ACC112 (cell line): ENCODE results near the gene PTX4.

ENCODE experiments used
- H2AFZ ChIP-seq: fragments of 200-600 bp; sonication (generic); one replicate; pipeline ENCODE4 v1.6.0; 2017; ENCODE audit warnings: antibody characterized with exemption, low read length; ENCODE audit not compliant: unreplicated experiment
- H3K27ac ChIP-seq: fragments of 200-600 bp; sonication (generic); 2 replicates; pipeline ENCODE4 v1.5.1; 2014; ENCODE audit warnings: low read depth, mild to moderate bottlenecking, antibody characterized with exemption, low read length, moderate library complexity
- H3K27me3 ChIP-seq: fragments of 200-600 bp; sonication (generic); 2 replicates; pipeline ENCODE4 v1.6.1; 2014; ENCODE audit warnings: mild to moderate bottlenecking, antibody characterized with exemption, low read length, moderate library complexity, mixed read lengths; ENCODE audit not compliant: insufficient read depth
- H3K36me3 ChIP-seq: fragments of 200-600 bp; sonication (generic); 2 replicates; pipeline ENCODE4 v1.6.1; 2016; ENCODE audit warnings: mild to moderate bottlenecking, antibody characterized with exemption, low read length, moderate library complexity, mixed read lengths; ENCODE audit not compliant: insufficient read depth
- H3K4me1 ChIP-seq: fragments of 200-600 bp; sonication (generic); one replicate; pipeline ENCODE4 v1.6.1; 2016; ENCODE audit warnings: low read length, mixed read lengths; ENCODE audit not compliant: insufficient read depth, unreplicated experiment, control insufficient read depth
- H3K4me3 ChIP-seq: fragments of 200-600 bp; sonication (generic); 2 replicates; pipeline ENCODE4 v1.5.1; 2014; ENCODE audit warnings: mild to moderate bottlenecking, low read depth, low read length
- H3K79me2 ChIP-seq: fragments of 200-600 bp; sonication (generic); one replicate; pipeline ENCODE4 v1.6.0; 2016; ENCODE audit warnings: low read length; ENCODE audit not compliant: control insufficient read depth, unreplicated experiment, insufficient read depth

Gene PTX4

GRCh38 chr16:1466968-1467521, 21.7 kb downstream of the PTX4 start:
- peaks cover 63% of the 10 kb centered on the region for H3K79me2 ChIP-seq
- H3K36me3 ChIP-seq: no peaks in the 10 kb centered on the region
- H3K4me1 ChIP-seq: peaks cover 18% of the 10 kb centered on the region
- H2AFZ ChIP-seq: no peak overlapping the region
- H3K4me3 ChIP-seq: no peak overlapping the region
- no peaks in the 10 kb centered on the region for H3K27me3 ChIP-seq
- no peak overlapping the region for H3K27ac ChIP-seq

- H3K4me1 ChIP-seq: peaks cover 13% of the 10 kb centered on the region
- H2AFZ ChIP-seq: no peak overlapping the region
- 0 out of 2 replicates have a peak, but pooled peaks cover 5% of the 10 kb centered on the region for H3K36me3 ChIP-seq
- no peaks in the 10 kb centered on the region for H3K27me3 ChIP-seq
- no peak overlapping the region for H3K4me3 ChIP-seq
- H3K27ac ChIP-seq: no peak overlapping the region
- peaks cover 53% of the 10 kb centered on the region for H3K79me2 ChIP-seq
Observed at GRCh38 chr16:1466054-1466453, 22.7 kb downstream of the PTX4 start.

- Histone ChIP-seq H3K27me3 (no peaks in the 10 kb centered on the region), H3K4me1 (peaks cover 8% of the 10 kb centered on the region), H3K79me2 (peaks cover 48% of the 10 kb centered on the region), H3K4me3 (no peak overlapping the region), H2AFZ (no peak overlapping the region), H3K27ac (no peak overlapping the region), H3K36me3 (0 out of 2 replicates have a peak, but pooled peaks cover 5% of the 10 kb centered on the region)
Observed at GRCh38 chr16:1465567-1465915, 23.2 kb downstream of the PTX4 start.

GRCh38 chr16:1464894-1465566, 23.7 kb downstream of the PTX4 start:
- peaks cover 43% of the 10 kb centered on the region for H3K79me2 ChIP-seq
- H3K27me3 ChIP-seq: no peaks in the 10 kb centered on the region
- H3K36me3 ChIP-seq: 0 out of 2 replicates have a peak, but pooled peaks cover 5% of the 10 kb centered on the region
- no peak overlapping the region for H2AFZ ChIP-seq
- no peak overlapping the region for H3K4me3 ChIP-seq
- no peak overlapping the region for H3K27ac ChIP-seq
- peaks cover 3% of the 10 kb centered on the region for H3K4me1 ChIP-seq

GRCh38 chr16:1464196-1464893, 24.4 kb downstream of the PTX4 start:
- no peaks in the 10 kb centered on the region for H3K27me3 ChIP-seq
- 0 out of 2 replicates have a peak, but pooled peaks cover 5% of the 10 kb centered on the region for H3K36me3 ChIP-seq
- no peak overlapping the region for H2AFZ ChIP-seq
- H3K79me2 ChIP-seq: peaks cover 36% of the 10 kb centered on the region
- H3K27ac ChIP-seq: no peak overlapping the region
- H3K4me1 ChIP-seq: no peaks in the 10 kb centered on the region
- H3K4me3 ChIP-seq: no peak overlapping the region

DNA sequence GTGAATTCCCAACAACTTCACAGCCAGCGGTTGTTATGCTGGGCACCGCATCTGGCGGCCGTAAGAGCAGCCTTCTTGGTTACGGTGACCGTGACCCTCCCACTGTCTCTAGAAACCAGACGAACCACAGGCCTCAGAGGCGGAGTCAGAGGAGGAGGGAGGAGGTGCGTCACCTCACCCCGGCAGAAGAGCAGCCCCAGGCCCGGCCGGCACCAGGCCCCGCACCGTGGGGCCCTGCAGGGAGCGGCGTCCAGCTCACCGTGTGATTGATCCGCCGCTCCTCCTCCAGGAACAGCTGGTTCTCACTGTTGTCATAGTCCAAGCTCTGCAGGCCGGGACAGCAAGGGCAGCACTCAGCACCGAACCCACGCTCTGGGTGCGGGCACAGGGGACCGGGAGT, 27.6 kb downstream of the PTX4 start:
- no peaks in the 10 kb centered on the region for H3K4me1 ChIP-seq
- H3K79me2 ChIP-seq: peaks cover 10% of the 10 kb centered on the region
- no peak overlapping the region for H3K27ac ChIP-seq
- H3K4me3 ChIP-seq: no peak overlapping the region
- H2AFZ ChIP-seq: no peak overlapping the region
- no peaks in the 10 kb centered on the region for H3K27me3 ChIP-seq
- H3K36me3 ChIP-seq: peaks cover 9% of the 10 kb centered on the region; the same call in 1 of the 2 replicates

- Histone ChIP-seq H3K79me2 (peaks cover 8% of the 10 kb centered on the region), H3K27ac (no peak overlapping the region), H3K27me3 (no peaks in the 10 kb centered on the region), H2AFZ (no peak overlapping the region), H3K36me3 (peaks cover 9% of the 10 kb centered on the region; the same call in 1 of the 2 replicates), H3K4me3 (no peak overlapping the region), H3K4me1 (no peaks in the 10 kb centered on the region)
Observed at GRCh38 chr16:1460602-1461138, 28.1 kb downstream of the PTX4 start.

GRCh38 chr16:1459967-1460366, 28.8 kb downstream of the PTX4 start:
- no peaks in the 10 kb centered on the region for H3K4me1 ChIP-seq
- H3K36me3 ChIP-seq: peaks cover 9% of the 10 kb centered on the region; the same call in 1 of the 2 replicates

DNA sequence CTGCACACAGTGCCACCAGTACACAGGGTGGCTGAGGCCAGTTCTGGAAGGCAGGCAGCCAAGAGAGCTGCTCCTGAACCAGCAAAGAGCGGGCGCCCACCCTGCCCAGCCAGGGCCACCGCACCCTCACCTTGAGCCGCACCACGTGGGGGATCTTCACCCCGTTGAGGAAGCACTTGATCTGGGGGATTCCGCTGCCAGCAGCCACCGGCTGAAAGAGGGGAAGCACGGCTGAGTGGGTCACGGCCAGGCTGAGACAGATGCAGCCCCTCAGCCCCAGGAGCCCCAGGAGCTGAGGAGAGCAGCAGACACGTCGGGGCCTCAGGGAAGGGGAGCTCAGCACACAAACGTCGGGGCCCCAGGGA, 29.8 kb downstream of the PTX4 start:
- Histone ChIP-seq H3K4me3 (no peak overlapping the region), H2AFZ (no peak overlapping the region), H3K27ac (no peak overlapping the region), H3K27me3 (no peaks in the 10 kb centered on the region), H3K36me3 (peaks cover 9% of the 10 kb centered on the region; the same call in 1 of the 2 replicates), H3K4me1 (no peaks in the 10 kb centered on the region), H3K79me2 (peaks cover 2% of the 10 kb centered on the region)

More at GRCh38 chr16:1459967-1460366, 28.8 kb downstream of the PTX4 start:
- no peaks in the 10 kb centered on the region for H3K27me3 ChIP-seq
- no peak overlapping the region for H2AFZ ChIP-seq
- no peak overlapping the region for H3K27ac ChIP-seq
- H3K4me3 ChIP-seq: no peak overlapping the region
- peaks cover 2% of the 10 kb centered on the region for H3K79me2 ChIP-seq

DNA sequence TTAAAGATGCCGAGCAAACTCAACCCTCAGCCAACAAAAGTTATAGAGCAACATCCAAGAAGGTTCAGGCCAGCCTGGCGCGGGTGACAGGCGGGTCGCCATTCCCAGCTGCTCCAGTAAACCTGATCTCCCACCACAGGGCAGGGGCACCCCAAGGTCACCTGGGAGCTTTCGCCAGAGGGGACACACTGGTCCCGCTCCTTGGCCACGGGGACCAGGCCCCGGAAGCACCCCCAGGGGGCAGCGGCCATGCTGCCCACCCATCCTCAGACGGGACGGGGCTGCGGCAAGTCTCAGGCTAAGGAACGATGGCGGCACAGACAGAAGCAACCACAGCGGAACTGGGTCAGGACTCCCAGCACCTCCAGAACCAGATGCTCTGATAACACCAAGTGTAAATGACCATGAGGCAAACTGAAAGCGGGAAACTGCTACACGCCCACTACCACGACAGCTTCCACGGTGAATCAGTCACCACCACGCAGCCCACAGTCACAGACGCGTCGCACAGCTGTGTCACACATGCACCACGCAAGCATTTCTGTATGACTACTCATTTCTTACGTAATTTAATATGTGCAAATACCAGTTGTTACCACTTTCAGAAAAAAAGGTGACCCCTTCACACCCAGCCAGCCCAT, 30.3 kb downstream of the PTX4 start:
- Histone ChIP-seq H3K79me2 (peaks cover 2% of the 10 kb centered on the region), H3K27me3 (no peaks in the 10 kb centered on the region), H3K27ac (no peak overlapping the region), H3K36me3 (peaks cover 13% of the 10 kb centered on the region; the same call in 1 of the 2 replicates), H3K4me1 (no peaks in the 10 kb centered on the region), H2AFZ (no peak overlapping the region), H3K4me3 (no peak overlapping the region)
